Astrocyte (in vitro differentiated cells and primary cell): ENCODE measurements around the gene LMO7.

Experiments
- EZH2 ChIP-seq: IDR thresholded peaks from 2 replicates; pipeline ENCODE4 v1.6.1; 2012; ENCODE audit warnings: mild to moderate bottlenecking, low read length, inconsistent platforms; ENCODE audit not compliant: insufficient read depth
- TF ChIP-seq, protein P1 (sequence below): IDR thresholded peaks from 2 replicates; pipeline ENCODE4 v1.5.1; 2011; ENCODE audit warnings: low read depth, mild to moderate bottlenecking, inconsistent platforms, low read length, moderate library complexity; ENCODE audit not compliant: insufficient read depth

DNA sequence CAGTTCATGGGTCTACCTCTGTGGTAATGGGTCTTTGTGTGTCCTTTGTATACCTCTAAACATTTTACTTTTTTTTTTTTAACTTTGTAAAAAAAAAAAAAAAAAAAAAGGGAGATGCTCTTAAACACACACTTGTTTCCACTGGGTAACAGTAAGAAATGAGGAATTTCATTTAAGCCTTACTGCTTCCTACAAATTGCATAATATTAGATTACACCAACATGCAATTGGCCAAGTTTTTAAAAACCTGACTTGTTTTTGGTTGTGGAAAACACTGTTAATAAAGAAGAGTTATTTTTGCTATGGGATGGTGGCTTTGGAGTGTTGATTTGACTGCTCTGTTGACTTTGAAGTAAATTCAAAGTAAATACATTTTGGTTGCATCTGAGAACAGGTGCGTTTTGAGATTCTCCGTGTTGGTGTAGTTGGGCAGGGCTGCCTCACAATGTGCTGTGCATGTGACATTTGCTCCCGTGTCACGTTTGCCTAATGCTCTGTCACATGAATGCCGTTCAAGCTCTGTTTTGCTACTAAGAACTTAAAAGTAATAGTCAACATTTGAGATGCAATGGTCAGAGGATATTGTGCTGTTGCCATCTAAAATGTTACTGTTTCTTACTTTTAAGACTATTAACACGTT lies 202.4 kb downstream of the LMO7 start:
- TF ChIP-seq, protein P1, sequence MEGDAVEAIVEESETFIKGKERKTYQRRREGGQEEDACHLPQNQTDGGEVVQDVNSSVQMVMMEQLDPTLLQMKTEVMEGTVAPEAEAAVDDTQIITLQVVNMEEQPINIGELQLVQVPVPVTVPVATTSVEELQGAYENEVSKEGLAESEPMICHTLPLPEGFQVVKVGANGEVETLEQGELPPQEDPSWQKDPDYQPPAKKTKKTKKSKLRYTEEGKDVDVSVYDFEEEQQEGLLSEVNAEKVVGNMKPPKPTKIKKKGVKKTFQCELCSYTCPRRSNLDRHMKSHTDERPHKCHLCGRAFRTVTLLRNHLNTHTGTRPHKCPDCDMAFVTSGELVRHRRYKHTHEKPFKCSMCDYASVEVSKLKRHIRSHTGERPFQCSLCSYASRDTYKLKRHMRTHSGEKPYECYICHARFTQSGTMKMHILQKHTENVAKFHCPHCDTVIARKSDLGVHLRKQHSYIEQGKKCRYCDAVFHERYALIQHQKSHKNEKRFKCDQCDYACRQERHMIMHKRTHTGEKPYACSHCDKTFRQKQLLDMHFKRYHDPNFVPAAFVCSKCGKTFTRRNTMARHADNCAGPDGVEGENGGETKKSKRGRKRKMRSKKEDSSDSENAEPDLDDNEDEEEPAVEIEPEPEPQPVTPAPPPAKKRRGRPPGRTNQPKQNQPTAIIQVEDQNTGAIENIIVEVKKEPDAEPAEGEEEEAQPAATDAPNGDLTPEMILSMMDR: no peak
- TF ChIP-seq EZH2: no peak
